GM21723 (cell line): Measurements from ENCODE around the gene PIK3C2G.
"Not testable (repeated sequence)": the region's sequence is repeated elsewhere in the genome, so short reads cannot be mapped to it uniquely, and the experiment has no call there.

ENCODE experiments used
- ATAC-seq: cut with Tn5 transposase; IDR thresholded peaks from one replicate; pipeline ENCODE4 v1.9.1; 2021; ENCODE audit warnings: mild to moderate bottlenecking, moderate library complexity; ENCODE audit not compliant: unreplicated experiment

PIK3C2G gene

DNA sequence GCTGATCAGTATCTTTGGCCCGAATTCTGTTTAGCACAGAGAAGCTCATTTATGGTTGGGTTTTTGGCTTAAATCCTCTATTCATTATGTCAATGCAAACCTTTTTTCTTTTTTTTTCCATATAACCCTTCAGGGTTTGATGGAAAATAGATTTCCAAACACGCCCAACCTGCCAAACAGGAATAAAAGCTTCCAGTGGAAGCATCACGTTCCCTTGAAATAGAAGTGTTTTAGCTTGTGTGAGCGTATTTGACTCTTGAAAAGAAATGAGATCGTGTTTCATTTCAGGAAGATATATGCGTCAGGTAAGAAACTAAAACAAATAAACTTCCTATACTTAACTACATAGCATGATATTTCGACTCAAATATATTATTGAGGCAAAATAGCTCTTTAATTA is at the start of gene PIK3C2G:
TSS of gene PIK3C2G (plus strand) at position 246 of the 400 bp plus-strand sequence. CDS start 20,564 bp downstream, outside the sequence.
- no peak for ATAC-seq

DNA sequence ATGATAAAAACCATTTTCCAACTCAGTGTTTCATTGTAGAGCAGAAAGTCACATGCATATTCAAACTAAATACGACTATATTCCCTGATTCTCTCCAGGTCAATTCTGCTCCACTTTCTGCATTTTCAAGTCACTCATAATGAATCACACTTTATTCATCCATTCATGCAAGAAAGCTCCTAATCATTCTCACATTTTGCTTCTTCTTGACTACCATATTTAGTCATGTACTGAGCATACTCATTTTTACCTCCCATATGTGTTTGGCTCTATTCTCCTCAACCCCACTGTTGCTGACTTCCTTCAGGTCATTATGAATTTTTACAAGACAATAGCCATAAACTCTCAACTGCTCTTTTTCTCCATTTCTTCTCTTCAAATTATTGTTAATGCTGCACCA is 43.4 kb upstream of the PIK3C2G start:
- no peak for ATAC-seq

DNA sequence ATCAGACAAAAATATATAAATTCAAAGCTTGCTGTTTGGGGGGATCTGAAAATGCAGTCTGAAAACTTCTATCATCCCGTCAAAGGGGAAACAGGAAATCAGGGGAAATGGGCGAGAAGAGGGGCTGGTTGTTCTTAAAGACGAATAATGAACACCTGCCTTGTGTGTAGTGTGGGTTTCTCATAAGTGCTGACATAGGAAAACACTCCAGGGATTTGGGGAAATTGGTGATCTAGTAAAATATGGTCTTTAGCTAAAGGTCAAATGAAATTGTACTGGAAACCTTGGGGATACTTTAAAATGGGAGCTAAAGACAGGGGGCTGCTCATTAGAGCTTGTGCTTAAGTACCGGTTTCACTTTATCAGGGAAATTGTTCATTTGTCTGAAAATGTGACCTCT is 39.6 kb upstream of the PIK3C2G start:
- ATAC-seq, result no peak

- no peak for ATAC-seq
These were observed 38.6 kb upstream of the PIK3C2G start for GRCh38 chr12:18222699-18223098.

DNA sequence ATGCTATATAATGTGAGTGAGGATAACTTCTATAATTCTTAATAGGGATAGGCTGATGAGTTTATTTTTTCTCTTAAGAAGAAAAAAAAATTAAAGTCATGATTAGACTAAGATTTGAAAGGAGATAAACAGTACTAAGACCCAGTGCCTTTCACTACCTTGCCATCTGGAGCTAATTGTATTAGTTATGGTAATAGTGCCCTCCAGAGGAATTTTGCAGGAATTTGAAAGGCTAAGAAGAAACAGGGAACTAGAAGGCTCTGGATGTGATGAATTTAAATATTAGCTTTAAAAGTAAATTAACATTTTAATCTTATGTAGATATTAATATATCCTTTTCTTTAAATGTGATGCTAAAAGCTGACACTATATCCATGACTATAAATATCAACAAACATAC is 36.6 kb upstream of the PIK3C2G start:
- ATAC-seq, result no peak

GRCh38 chr12:18239526-18239925 is 21.8 kb upstream of the PIK3C2G start:
- ATAC-seq, result no peak

GRCh38 chr12:18242380-18243089 is 18.8 kb upstream of the PIK3C2G start:
- no peak for ATAC-seq

DNA sequence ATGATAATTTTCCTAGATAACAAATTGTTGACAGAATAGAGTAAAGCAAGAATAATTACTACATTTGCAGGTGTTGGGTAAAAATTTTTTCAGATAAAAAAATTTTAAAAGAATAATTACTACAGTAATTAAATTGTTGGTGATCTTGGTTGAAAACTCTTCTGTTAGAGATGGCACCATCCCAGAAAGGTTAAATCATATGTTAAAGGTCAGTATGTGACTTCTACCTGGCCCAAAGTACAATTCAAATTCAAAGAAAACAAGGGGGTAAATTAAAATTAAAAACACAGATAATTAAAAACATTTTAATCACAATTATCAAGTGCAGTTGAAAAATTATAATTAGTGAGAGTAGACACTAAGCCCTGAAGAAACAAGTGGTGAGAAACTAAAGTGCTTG is 18.1 kb upstream of the PIK3C2G start:
- ATAC-seq, result no peak

GRCh38 chr12:18246066-18246465 is 15.3 kb upstream of the PIK3C2G start:
- no peak for ATAC-seq

- no peak for ATAC-seq
These were observed 10.9 kb upstream of the PIK3C2G start for GRCh38 chr12:18250313-18250916.

DNA sequence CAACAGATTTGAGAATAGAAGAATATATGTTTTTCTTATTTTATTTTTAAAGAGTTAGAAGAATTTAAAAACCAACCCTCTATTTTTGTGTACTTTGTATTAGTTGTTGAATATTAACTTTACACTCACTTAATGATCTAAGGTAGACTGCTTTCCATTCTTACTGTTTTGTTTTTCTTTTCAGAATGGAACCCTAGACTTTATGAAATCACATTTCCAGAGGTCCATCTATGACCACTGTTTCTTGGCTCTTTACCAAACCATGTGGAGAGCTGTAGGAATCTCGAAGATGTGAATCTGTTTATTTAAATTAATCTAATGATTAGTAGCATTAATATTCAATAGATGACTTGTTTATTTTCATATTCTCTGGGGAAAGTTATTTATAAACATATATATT is 7.2 kb upstream of the PIK3C2G start:
- no peak for ATAC-seq

GRCh38 chr12:18255004-18255403 is 6.3 kb upstream of the PIK3C2G start:
- ATAC-seq, result not testable (repeated sequence)

DNA sequence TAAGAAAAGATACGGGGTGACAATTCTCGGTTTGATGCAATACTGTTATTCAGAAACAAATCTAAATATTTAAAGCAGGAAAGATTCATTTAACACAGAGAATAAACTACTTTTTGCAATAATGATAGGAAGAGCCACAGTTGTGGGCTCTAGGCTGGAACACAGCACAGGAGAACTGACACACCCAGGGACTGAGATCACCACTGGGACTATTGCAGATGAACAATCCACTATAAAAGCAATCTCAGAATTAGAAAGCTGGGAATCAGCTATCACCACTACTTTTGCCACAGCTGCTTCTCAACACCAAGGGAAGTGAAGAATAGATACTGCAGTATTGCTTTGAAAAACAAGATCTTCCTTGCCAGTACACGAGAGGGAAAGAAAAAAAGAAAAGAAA is 4.1 kb upstream of the PIK3C2G start:
- ATAC-seq, result no peak

GRCh38 chr12:18258929-18259328 is 2.4 kb upstream of the PIK3C2G start:
- ATAC-seq, result no peak

DNA sequence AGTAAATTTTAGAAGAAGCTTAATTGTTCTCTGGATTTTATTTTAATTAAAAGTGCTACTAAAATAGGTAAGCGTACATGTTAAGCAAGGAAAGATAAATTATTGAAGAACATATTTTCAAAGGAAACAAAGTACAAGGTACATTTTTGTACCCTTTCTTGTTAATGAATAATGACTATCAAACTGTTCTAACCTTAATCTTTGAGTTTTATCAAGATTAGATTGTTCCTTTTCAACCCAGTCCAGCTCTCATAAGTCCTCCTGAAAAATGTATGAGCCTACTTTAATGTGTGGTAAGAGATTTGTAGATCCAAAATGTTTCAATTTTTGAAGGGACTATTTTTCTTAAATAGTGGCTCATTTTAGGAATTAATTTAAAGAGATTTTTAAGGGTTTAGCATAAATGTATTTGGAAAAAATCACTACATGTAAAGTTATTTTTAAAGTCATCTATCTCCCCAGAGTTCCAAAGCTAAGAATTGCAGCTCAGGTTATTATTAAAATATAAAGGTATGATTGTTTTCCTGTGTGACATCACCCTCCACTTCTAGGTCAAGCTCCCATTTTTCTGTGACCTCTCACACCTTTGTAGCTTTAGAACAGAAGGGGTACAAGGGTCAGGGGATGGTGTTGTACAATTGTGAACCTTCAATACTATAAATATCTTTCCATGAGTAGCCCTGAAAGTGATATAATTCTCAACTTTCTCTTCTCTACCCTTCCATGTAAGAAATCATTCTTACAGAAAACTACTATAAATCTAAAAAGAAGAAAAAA is 1.2 kb upstream of the PIK3C2G start:
- no peak for ATAC-seq

- no peak for ATAC-seq
These were observed 588 bp downstream of the PIK3C2G start for GRCh38 chr12:18261906-18262305.

GRCh38 chr12:18262514-18262913 is 1.2 kb downstream of the PIK3C2G start:
- ATAC-seq, result no peak

GRCh38 chr12:18264581-18265075 is 3.3 kb downstream of the PIK3C2G start:
- ATAC-seq, result no peak

GRCh38 chr12:18267427-18268099 is 6.2 kb downstream of the PIK3C2G start:
- no peak for ATAC-seq

GRCh38 chr12:18270958-18271460 is 9.7 kb downstream of the PIK3C2G start:
- ATAC-seq, result no peak

- ATAC-seq, result no peak
These were observed 14.7 kb downstream of the PIK3C2G start for GRCh38 chr12:18275981-18276380.
